ENCODE results near the gene SLC46A3.
"Not testable (repeated sequence)": the region's sequence is repeated elsewhere in the genome, so short reads cannot be mapped to it uniquely, and the experiment has no call there.

Gene SLC46A3

GRCh38 chr13:28729541-28729940 is 10.8 kb upstream of the SLC46A3 start:
- DNase-seq = no peak

GRCh38 chr13:28728642-28729041 is 9.9 kb upstream of the SLC46A3 start:
- DNase-seq = no peak

- DNase-seq = no peak
These were observed 6.4 kb upstream of the SLC46A3 start for GRCh38 chr13:28725046-28725610.

- no peak for DNase-seq
These were observed 5.0 kb upstream of the SLC46A3 start for GRCh38 chr13:28723806-28724205.

- DNase-seq = no peak
These were observed 671 bp upstream of the SLC46A3 start for GRCh38 chr13:28719227-28720055.

- no peak for DNase-seq
These were observed 601 bp downstream of the SLC46A3 start for GRCh38 chr13:28718196-28718542.

GRCh38 chr13:28717170-28717569 is 1.6 kb downstream of the SLC46A3 start:
- DNase-seq = no peak

GRCh38 chr13:28716511-28716910 is 2.3 kb downstream of the SLC46A3 start:
- no peak for DNase-seq

- no peak for DNase-seq
These were observed 4.1 kb downstream of the SLC46A3 start for GRCh38 chr13:28714651-28715050.

- DNase-seq = no peak
These were observed 8.6 kb downstream of the SLC46A3 start for GRCh38 chr13:28710161-28710560.

- DNase-seq = peak; percentile 52
These were observed 10.9 kb downstream of the SLC46A3 start for GRCh38 chr13:28707629-28708427.

- DNase-seq = no peak
These were observed 13.2 kb downstream of the SLC46A3 start for GRCh38 chr13:28705461-28706083.

GRCh38 chr13:28704919-28705318 is 13.9 kb downstream of the SLC46A3 start:
- DNase-seq = no peak

- DNase-seq = no peak
These were observed 14.5 kb downstream of the SLC46A3 start for GRCh38 chr13:28704282-28704681.

GRCh38 chr13:28699246-28699645 is 19.5 kb downstream of the SLC46A3 start:
- DNase-seq = no peak

- DNase-seq = no peak
These were observed 21.3 kb downstream of the SLC46A3 start for GRCh38 chr13:28697441-28697840.

GRCh38 chr13:28693605-28694491 is 24.9 kb downstream of the SLC46A3 start:
- DNase-seq = peak; percentile 16

- no peak for DNase-seq
These were observed 32.9 kb downstream of the SLC46A3 start for GRCh38 chr13:28685892-28686291.

GRCh38 chr13:28685114-28685513 is 33.7 kb downstream of the SLC46A3 start:
- DNase-seq = no peak

- no peak for DNase-seq
These were observed 34.5 kb downstream of the SLC46A3 start for GRCh38 chr13:28684257-28684656.

- DNase-seq = not testable (repeated sequence)
These were observed 35.6 kb downstream of the SLC46A3 start for GRCh38 chr13:28683169-28683568.

GRCh38 chr13:28680541-28680940 is 38.2 kb downstream of the SLC46A3 start:
- DNase-seq = no peak

All from amniotic stem cell (primary cell).